HG02623 (cell line): ENCODE data around the gene API5.
"Not testable (repeated sequence)": the region's sequence is repeated elsewhere in the genome, so short reads cannot be mapped to it uniquely, and the experiment has no call there.

Experiments
- ATAC-seq: cut with Tn5 transposase; IDR thresholded peaks from one replicate; pipeline ENCODE4 v1.9.1; 2021; ENCODE audit warnings: moderate library complexity; ENCODE audit not compliant: unreplicated experiment

Gene API5

DNA sequence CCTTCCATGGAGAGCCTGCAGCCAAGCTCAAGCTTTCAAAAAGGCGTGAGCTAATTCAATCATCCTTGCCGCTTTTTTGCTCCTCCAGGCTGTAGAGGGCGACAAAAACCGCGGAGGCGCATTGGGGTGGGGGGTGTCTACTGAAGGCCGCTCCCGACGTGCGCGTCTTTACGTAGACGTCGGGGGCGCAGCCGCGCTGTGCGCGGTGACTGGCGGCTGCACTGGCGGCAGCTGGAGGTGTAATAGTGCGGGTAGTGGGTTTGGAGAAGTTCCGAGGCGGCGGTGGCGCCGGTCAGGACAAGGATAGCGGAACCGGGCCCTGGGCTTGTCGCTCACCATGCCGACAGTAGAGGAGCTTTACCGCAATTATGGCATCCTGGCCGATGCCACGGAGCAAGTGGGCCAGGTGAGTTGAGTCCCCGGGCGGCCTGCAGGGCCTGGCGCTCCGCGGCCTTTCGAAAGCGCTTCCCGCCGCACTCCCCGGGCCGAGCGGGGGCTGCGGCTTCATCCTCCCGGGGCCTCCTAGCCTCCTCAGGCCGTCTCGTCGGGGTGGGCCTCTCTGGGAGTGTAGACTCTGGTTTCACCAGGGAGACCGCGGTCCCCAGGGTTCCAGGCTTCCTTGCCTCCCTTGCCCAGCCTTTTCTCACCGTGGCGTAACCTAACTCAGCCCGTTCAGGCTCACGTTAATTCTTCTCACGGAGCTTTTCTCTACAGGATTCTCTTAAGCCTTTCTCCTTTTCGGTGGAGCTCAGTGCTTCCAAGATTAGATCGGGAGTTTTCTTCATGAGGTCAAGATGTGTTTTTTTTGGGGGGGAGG, at the start of gene API5:
Gene API5, plus strand, starts transcription at position 206 of the 817 bp plus-strand sequence. Its CDS starts 132 bp downstream, at position 338.
- peak; percentile 99 for ATAC-seq

DNA sequence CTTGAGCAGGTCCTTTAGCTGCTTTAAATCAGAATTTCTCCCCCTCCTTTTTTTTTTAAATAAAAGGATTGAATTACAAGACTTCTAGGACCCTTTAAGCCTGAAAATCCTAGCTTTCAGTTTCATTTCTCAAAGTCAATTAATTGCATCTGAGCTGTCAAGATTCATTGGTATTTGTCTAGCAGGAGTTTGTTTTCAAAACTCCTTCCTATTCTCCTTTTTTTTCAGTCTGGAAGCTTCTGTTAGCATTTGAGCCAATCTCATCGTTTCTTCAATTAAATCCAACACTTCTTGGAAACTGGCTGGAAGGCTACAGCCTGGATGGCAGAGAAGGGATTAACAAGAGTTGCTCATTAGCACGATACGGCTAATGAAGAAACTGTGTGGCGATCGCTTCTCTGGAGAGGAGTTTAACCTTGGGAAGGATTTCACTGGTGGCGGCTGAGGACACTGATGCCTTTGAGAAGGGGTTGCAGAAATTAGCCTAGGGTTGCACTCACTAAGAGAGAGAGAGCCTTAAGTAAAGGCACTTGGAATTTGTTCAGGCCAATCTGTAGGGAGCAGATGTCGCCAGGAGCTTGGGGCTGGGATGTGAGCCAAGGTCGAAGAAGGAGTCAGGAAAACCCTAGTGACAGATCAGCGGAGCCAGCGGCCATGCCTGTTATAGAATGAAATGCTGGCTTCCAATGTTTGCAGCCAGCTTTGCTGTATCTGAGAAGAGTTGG, 43.8 kb upstream of the API5 start:
- ATAC-seq, result no peak

DNA sequence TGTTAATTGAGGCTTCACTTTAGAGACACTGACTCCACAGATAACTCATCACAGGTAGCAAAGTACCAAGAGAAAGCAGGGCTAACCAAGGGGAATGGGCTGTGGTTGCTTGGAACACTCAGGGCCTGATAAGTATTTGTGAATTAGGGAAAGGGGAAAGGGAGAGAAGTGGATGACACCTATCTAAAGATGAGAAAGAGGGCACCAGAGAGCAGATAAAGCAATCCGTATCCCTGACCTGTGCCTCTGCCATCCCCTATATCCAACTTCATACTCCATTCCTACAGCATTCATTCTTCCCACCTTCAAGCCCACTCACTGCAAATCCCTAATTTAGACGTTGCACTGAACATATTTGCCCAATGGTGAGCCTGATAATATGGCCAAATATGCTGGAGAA, 43.0 kb upstream of the API5 start:
- ATAC-seq, result no peak

DNA sequence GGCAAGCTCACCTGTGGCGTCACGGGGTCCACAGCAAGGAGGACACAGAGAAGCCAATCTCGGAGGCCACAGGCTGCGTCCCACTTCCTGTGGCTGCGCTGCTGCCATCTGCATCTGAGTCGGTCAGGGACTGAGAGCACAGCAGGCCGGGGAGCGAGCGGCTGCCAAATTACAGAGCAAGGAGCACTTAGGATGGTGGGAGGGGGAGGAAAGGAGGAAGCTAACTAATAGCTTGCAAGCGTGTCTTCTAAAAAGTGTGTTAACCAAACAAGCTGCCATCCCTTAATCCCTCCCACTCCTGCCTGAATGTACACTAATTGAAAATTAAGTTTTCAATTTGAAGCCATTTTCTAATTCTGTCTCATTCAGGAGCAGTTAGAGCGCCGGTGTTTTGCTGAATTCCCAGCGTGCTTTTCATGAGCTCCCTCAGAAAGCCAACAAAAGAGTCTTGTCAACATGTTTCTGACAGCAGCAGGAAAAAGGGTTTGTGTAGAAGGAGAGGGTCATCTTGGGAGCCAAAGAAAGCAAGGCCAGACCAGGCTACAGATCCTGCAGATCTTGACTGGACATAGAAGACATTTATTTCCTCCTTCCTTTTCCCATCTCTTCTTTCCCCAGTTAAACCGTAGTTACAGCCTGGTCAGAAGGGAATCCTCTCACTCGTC, 42.4 kb upstream of the API5 start:
- no peak for ATAC-seq

DNA sequence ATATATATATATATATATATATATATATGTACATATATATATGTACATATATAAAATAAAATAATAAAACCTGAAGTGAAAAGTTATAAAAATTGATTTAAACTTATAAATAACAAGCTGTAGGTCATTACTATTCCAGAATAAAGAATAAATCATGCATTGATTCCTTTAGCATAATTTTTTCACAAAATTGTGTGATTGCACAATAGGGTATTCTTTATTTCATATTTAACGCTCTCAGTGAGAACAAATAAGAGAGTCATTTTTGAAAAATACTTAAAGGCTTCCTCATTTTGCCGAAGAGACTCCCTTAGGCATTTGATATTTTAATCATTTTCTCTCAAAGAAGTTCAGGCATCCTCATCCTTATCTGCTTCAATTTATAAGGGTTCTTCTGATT, 41.3 kb upstream of the API5 start:
- ATAC-seq, result no peak

DNA sequence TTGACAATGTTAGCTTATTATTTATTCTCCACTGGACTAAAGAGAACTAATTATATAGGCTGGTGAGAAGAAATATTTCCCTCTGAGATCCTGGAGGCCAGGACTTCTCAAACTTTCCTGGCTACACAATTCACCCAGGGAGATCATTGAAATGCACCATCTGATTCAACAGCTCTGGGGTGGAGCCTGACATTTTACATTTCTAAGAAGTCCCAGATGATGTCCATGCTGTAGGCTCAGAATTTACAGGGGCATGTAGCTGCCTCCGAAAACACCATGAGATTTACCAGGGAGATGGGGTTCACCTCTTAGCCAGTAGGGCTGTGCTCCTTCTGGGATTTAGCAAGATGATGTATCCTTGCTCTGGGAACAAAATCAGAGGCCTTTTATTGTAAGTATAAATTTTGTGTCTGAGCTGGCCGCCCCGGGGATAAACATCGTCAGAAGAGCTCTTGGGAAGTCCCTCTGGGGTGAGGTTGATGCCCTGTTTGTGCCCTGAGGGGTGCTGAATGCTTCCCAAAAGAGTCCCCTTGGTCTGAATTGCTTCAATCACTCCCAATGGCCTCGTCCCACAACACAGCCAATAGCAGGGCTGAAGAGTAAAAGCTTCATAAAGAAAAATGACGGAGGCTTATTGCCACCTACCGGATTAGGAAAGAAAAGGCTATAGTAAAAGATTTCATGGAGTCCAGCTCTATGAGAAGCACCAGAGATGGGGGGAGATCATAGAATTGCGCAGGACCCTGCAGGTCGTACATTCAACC, 33.4 kb upstream of the API5 start:
- ATAC-seq, result no peak

DNA sequence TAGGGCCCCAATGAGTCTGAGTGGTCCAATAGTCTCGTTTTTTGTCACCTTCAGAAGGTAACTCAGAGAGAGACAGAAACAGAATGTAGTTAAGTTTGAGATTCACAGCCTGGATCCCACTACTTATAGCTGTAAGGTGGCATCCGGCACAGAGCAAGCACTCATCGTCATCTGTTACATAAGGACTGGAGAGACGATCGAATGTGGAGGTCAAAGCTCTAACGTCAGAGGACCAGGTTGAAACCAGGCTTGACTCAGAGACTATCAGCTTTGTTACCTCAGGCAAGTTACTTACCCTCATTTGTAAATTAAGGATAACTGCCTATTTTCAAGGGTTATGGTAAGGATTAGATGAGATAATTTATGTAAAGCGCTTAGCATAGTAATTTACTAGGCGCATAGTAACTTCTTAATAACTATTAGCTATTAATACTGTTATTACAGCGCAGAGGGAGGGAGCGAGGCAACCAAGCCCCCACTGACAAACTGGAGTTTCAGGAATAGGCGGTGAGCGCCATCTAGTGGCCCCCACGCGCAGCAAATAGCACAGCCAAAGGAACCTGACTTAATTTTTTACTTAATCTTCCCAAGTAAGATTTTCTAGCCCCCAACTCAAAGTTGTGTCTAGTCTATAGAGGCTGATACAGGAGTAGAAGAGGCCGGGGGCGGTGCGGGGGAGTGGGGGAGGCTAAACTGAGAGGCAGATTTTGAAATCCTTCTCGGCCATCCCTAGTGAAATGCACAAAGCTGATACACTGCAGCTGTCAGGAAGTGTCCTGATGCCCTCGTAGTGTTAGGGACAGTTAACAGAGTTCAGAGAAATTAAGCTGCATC, 29.0 kb upstream of the API5 start:
- ATAC-seq, result peak; percentile 57

DNA sequence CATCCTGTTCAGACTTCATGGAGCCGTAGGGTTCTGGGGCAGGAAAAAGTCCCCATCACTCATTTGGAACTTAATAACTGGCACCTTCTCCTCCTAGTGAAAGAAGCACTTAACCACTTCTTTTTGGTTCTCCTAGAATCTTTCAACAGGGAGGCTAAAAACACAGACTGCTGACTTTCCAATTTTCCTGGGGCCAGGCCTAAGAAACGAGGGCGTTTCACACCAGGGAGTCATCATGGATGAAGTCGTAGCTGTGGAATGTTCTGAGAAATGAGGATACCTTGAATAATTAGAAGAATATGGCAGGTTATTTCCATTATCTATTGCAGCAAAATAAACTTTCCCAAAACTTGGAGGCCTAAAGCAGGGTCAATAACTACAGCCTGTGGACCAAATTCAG, 26.0 kb upstream of the API5 start:
- ATAC-seq, result no peak

DNA sequence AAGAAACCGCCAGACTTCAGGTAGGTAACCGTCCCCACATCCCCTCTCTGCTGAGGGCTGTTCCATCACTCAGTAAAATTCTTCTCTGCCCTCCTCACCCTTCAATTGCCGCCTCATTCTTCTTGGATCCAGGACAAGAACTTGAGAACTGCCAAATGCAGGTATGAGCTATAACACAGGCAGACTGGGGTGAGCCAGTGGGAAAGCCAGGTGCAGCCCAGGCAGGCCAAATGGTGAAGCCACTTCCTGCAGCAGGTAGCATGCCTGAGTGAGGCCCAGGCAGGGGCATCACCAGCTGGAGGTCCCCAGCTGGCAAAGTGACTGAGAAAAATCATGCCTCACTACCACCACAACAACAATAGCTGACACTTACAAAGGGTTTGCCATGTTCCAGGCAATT, 22.4 kb upstream of the API5 start:
- ATAC-seq, result no peak

DNA sequence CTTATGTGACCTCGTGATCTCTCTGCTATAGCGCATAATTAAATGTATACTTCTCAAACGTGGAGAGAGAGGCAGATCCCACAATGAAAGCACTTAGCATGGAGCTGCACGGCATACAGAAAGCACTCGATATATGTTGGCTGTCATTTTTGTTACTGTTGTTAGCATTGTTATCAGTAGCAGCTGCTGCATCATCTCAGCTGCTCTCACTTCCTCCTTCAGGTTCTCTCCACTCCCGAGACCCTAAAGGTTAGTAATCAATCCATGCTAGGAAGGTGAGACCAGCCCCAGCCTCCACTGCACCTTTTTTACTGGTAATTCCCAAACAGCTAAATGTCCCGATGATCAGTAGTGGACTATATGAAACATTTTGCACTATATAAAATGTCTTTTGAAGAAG, 13.4 kb upstream of the API5 start:
- no peak for ATAC-seq

DNA sequence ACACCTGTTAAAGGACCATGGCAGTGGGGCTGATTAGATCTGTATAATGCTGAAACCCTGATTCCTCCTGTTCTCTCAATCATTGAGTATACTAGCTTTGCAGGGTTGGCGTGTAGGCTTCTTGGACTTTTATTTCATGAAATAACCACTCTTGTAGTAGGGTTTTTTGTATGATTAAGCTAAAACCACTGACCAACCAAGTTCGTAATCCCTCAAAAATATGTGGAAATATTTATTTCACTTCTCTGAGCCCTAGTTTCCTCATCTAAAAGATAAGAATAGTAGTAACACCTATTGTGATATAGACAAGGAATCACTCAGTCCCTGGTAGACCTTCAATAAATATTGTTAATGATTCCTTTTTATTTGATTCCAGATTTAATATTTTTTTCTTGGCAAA, 4.2 kb downstream of the API5 start:
- no peak for ATAC-seq

DNA sequence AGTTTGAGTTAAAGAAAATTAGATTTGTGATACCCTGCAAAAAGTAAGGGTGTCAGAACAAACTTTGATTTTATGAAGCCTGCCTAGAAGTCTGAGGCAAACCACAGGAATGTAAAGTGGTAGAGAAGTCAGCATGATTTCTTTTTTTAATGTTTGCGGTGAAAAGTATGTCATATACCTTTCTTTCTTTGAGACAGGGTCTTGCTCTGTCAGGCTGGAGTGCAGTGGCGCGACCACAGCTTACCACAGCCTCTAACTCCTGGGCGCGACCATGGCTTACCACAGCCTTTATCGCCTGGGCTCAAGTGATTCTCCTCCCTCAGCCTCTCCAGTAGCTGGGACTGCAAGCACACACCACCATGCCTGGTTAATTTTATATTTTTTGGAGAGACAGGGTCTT, 4.7 kb downstream of the API5 start:
- ATAC-seq, result no peak

DNA sequence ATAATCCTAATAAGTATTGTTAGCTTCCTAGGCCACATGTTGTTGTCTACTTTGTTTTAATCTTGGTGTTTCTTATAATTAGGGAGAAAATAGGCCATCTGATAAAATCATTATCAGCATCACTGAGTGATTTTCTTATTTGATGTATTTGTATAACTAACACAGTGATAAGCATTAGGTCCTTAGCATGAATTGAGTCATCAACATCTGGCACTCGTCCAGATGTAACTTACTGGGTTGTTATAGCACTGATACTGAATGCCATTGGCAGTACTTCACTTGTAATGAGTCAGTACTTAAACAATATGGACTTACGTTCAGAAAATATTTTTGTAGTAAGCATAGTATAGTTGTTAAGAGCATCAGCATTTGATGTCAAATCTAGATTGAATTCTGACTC, 16.2 kb downstream of the API5 start:
- ATAC-seq, result no peak

DNA sequence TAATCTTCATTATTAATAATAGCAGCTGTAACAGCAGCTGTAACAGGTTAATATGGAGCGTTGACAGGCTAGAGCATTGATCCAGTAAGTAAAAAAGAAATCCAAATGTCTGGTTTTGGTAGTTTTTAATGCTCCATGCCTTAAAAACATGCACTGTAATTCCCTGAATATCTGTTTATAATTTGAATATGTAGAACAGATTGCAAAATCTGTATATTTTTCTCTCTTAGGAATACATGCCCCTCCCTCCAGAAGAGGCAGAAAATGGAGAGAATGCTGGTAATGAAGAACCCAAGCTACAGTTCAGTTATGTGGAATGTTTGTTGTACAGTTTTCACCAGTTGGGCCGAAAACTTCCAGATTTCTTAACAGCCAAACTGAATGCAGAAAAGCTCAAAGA, 16.7 kb downstream of the API5 start:
- no peak for ATAC-seq

DNA sequence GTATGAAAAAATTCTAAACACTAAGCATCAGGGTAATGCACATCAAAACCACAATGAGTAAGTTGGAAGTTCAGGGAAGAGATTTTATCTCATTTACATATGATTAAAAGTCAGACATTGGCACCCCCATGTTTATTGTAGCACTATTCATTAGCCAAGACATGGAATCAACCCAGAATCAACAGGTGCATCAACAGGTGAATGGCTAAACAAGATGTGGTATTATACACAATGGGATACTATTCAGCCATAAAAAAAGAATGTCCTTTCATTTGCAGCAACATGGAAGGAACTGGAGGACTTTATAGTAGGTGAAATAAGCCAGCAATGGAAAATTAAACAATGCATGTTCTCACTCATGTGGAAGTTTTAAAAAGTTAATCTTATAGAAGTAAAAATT, 29.4 kb downstream of the API5 start:
- no peak for ATAC-seq

DNA sequence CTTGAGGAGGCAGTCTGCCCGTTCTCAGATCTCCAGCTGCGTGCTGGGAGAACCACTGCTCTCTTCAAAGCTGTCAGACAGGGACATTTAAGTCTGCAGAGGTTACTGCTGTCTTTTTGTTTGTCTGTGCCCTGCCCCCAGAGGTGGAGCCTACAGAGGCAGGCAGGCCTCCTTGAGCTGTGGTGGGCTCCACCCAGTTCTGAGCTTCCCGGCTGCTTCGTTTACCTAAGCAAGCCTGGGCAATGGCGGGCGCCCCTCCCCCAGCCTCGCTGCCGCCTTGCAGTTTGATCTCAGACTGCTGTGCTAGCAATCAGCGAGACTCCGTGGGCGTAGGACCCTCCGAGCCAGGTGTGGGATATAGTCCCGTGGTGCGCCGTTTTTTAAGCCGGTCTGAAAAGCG, 39.6 kb downstream of the API5 start:
- ATAC-seq, result not testable (repeated sequence)

DNA sequence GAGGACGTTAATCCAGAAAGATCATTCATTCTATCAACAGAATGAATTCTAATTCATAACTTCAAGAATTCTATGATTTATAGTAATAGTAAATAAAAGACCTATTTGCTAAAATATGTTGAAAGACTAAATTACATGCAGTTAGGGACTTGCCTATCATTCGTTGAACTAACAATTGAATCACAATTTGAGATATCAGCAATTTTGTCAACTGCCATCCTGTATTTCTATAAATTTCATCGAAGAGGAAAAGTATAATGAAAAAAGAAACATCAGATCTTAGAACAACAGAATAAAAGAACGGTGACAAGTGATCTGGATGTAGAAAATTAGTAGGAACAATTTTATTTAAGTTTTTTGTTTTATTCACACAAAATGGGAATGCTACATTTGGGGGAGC, 42.5 kb downstream of the API5 start:
- no peak for ATAC-seq

DNA sequence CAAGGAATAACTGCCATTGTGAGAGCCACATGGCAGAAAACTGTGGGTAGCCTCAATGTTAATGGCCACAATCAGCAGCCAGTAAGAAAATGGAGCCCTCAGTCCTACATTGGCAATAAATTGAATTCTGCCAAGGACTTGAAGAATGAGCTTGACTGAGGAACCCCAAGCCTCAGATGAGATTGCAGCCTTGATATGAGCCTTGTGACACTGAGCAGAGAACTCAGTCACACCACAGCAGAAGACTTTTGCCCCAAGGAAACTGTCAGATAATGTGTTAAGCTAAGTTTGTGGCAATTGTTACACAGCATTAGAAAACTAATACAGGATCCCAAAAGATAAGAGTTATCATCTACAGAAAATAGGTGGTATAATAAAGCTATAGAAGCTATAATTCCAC, 44.5 kb downstream of the API5 start:
- no peak for ATAC-seq

DNA sequence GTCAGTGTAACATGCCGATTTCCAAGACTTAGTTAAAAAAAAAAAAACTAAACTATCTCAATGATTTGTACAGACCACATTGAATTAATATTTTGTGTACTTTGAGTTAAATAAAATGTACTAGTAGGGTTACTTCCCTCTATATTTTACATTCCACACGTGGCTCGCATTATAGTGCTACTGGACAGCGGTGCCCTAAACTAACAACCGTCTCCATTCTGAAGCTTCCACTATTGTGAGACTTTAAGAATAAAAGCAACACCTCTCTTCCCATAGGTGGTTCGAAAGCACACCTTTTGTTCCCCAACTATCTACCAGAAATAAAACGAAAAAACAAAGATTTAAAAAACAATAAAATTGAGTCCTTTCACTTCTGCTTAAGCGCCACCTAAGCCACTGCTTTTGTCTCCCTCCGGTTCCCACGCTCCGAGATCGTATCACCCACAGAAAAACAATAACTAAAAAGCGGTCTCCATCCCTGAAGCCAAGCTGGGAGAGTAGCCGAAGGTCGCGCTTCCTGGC, 46.5 kb downstream of the API5 start:
- ATAC-seq, result no peak

DNA sequence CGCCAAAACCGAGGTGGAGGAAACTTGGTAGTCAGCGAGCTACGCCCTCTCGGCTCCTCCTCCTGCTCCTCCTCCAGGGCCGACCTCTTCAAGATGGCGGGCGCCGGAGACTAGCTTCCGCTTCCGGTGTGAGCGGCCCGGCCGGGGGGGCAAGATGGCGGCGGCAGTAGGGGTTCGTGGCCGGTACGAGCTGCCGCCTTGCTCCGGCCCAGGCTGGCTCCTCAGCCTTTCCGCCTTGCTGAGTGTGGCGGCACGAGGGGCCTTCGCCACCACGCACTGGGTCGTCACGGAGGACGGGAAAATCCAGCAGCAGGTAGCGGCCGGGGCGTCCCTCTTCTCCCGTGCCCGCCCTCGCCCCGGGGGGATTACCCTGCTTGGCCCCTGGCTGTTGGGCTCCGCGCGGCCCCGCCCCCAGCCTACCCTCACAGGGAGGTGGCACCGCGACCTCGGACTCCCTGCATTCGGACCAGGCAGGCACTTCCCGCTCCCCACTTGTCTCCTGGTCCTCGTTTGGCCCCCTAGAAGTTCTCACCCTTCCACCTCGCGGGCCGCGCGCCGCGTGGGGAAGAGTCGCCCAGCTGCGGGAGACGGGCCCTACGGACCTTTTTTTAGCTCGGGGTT, 47.1 kb downstream of the API5 start, which contains the start of gene TTC17:
Gene TTC17, plus strand, starts transcription at position 120 of the 621 bp plus-strand sequence. Its CDS starts 35 bp downstream, at position 155.
- ATAC-seq, result peak; percentile 93
